Cardiac muscle cell (in vitro differentiated cells and primary cell): Measurements from ENCODE around the gene LNP1. TPM values are rescaled to one million over a fixed set of nuclear protein-coding genes. Genes with fewer than 3 reads are reported as not detected.

Experiments used
- DNase-seq, 2 donors: peaks; one replicate each; pipeline versions ENCODE4 v3.0.0 to v3.0.0-alpha.2; 2010 to 2017; ENCODE audit warnings: low read depth in 1 of 2, low spot score in 1 of 2
- H3K27ac ChIP-seq: fragments of 200-600 bp; sonication (generic); 2 replicates; pipeline ENCODE4 v1.5.1; 2016
- H3K27me3 ChIP-seq: fragments of 200-600 bp; sonication (generic); 2 replicates; pipeline ENCODE4 v1.6.0; 2016; ENCODE audit warnings: control low read depth
- H3K36me3 ChIP-seq: fragments of 200-600 bp; sonication (generic); 2 replicates; pipeline ENCODE4 v1.5.1; 2016; ENCODE audit warnings: control low read depth
- H3K4me1 ChIP-seq: fragments of 200-600 bp; sonication (generic); 2 replicates; pipeline ENCODE4 v1.8.1; 2017; ENCODE audit warnings: low read depth, mild to moderate bottlenecking, mixed run types
- H3K4me3 ChIP-seq: fragments of 200-600 bp; sonication (generic); 2 replicates; pipeline ENCODE4 v1.5.1; 2016; ENCODE audit warnings: mild to moderate bottlenecking
- H3K9me3 ChIP-seq: fragments of 200-600 bp; sonication (generic); 2 replicates; pipeline ENCODE4 v1.5.1; 2017; ENCODE audit warnings: low read depth, mild to moderate bottlenecking, control low read depth
- polyA plus RNA-seq: library from polyadenylated mRNA; unstranded; fragments of >200 nt; fragmentation: Nextera tagmentation; extraction: Ambion mirVana; gene quantifications from 2 replicates; pipeline ENCODE4 v1.2.1, GENCODE V29; 2016
- total RNA-seq: library from RNA; depleted of rRNA; stranded (reverse); fragments of >200 nt; gene quantifications from 2 replicates; pipeline ENCODE4 v1.2.3, GENCODE V29; 2016
- TF ChIP-seq, protein P1 (sequence below): IDR thresholded peaks from 2 replicates; pipeline ENCODE4 v1.5.1; 2012; ENCODE audit warnings: low read depth, mild to moderate bottlenecking, low read length

LNP1 gene
- total and polyA plus RNA-seq, 2 experiments from 2014 or later: 18.3 to 23.1 TPM

DNA sequence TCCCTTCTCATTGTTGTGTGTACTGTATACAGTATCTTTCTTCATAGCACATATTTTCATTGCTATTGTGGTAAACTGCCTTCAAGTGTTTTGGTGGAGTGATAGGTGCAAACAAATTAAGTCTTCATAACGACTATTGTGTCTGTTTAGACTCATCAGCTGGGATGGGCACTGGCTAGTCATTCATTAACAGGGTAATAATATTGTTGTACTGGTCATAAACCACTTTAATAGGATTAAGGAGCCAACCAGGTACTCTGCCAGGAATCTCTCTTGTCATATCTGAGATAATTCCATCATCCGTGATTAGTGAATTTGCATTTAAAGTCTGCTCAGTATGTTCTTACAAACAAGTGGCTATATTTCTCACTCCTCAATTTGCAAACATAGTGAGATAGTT, 80.8 kb downstream of the LNP1 start:
- Histone ChIP-seq H3K27me3 (no peaks in the 10 kb centered on the region), H3K4me1 (no peaks in the 10 kb centered on the region), H3K4me3 (no peak overlapping the region), H3K9me3 (no peaks in the 10 kb centered on the region), H3K27ac (no peak overlapping the region), H3K36me3 (no peaks in the 10 kb centered on the region)
- no peak for DNase-seq
- TF ChIP-seq, protein P1, sequence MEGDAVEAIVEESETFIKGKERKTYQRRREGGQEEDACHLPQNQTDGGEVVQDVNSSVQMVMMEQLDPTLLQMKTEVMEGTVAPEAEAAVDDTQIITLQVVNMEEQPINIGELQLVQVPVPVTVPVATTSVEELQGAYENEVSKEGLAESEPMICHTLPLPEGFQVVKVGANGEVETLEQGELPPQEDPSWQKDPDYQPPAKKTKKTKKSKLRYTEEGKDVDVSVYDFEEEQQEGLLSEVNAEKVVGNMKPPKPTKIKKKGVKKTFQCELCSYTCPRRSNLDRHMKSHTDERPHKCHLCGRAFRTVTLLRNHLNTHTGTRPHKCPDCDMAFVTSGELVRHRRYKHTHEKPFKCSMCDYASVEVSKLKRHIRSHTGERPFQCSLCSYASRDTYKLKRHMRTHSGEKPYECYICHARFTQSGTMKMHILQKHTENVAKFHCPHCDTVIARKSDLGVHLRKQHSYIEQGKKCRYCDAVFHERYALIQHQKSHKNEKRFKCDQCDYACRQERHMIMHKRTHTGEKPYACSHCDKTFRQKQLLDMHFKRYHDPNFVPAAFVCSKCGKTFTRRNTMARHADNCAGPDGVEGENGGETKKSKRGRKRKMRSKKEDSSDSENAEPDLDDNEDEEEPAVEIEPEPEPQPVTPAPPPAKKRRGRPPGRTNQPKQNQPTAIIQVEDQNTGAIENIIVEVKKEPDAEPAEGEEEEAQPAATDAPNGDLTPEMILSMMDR: no peak

DNA sequence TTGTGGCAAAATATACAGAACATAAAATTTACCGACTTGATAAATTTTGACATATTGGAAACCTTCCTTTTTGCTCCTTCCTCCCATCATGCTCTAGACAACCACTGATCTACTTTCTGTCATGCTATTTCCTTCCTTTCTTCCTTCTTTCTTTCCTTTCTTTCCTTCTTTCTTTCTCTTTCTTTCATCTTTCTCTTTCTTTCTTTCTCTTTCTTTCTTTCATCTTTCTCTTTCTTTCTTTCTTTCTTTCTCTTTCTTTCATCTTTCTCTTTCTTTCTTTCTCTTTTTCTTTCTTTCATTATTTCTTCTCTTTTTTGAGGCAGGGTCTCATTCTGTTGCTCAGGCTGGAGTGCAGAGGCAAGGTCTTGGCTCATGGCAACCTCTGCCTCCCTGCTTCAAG, 82.2 kb downstream of the LNP1 start:
- Histone ChIP-seq H3K4me3 (no peak overlapping the region), H3K27me3 (no peaks in the 10 kb centered on the region), H3K9me3 (no peaks in the 10 kb centered on the region), H3K27ac (no peak overlapping the region), H3K4me1 (no peaks in the 10 kb centered on the region), H3K36me3 (no peaks in the 10 kb centered on the region)
- no peak for DNase-seq
- TF ChIP-seq, protein P1: no peak

DNA sequence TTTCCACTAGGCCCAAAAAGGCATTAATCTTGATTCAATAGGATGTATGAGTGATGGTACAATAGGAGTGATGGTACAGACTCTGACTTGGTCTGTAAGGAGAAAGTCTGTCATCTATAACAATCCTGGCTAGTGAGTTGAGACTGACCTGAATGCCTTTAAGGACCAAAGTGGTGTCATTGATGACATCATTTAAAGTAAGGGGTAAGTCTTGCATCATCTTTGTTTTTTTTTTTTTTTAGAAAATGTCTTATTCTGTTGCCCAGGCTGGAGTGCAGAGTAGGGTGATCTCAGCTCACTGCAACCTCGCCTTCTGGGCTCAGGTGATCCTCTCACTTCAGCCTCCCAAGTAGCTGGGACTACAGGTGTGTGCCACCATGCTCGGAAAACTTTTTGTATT, 85.5 kb downstream of the LNP1 start:
- DNase-seq: no peak
- Histone ChIP-seq H3K4me3 (no peak overlapping the region), H3K27me3 (no peaks in the 10 kb centered on the region), H3K27ac (no peak overlapping the region), H3K4me1 (no peaks in the 10 kb centered on the region), H3K9me3 (no peaks in the 10 kb centered on the region), H3K36me3 (no peaks in the 10 kb centered on the region)
- TF ChIP-seq, protein P1: no peak

DNA sequence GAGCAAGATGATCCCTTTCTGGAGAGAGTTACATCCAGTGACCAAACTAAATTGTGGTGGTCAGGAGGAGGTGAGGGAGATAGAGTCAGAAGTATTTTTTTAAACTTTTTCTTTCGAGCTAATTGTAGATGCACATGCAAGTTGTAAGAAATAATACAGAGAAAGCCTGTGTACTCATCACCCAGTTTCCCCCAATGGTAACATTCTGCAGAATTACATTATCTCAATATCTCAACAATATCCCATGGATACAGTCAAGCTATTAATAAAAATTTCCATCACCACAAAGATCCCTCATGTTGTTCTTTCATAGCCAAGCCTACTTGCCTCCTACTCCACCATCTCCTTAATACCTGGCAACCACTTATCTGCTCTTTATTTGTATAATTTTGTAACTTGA, 87.8 kb downstream of the LNP1 start:
- H3K9me3 ChIP-seq: no peaks in the 10 kb centered on the region
- H3K36me3 ChIP-seq: no peaks in the 10 kb centered on the region
- H3K27ac ChIP-seq: no peak overlapping the region
- no peaks in the 10 kb centered on the region for H3K27me3 ChIP-seq
- TF ChIP-seq, protein P1: no peak
- H3K4me3 ChIP-seq: no peak overlapping the region
- DNase-seq: no peak
- H3K4me1 ChIP-seq: no peaks in the 10 kb centered on the region

DNA sequence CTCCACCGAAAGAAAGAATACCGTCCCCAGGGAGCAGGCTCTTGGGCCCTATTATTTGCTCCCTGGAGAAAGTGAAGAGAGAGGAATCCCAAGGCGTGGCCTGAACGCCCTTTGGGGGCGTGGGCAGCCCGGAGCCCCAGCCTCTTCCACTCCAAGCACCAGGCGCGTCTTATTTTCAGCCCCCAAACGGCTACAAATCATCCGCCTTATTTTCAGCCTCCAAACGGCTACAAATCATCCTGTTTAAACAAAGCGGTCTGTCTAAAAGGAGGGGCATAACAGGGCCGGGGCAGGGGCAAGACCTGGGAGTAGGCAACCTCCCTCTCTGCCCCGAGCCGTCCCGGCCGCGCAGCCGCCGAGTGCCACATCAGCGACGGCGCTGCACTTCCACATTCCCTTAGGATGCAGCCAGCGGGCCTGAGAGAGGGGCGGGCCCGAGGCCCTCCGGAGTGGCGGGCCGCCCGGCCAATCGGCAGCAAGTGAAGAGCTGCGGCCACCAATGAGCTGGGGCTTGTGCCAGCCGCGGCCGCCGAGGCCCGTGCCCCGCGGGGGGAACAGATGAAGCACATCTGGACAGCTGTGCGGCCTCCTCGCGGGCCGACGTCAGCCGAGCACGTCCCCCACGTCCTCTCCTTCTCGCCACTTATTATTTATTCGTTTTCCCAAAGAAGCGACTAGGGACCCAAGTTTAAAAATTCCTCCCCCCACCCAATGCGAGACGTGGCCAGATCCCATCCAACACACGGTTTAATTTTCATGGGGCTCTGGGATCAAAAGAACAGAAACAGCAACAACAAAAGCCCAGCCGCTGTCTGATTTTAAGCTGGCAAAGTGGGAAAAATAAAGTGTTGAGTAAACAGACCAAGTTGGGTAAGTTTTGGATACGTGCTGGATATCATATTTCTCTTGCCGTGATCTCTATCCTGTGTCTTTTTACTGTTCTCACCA, 91.0 kb downstream of the LNP1 start, which contains the start of gene TMEM45A:
TMEM45A (plus strand) TSS at position 561 of the 948 bp plus-strand sequence. CDS start 62,593 bp downstream, outside the sequence.
- DNase-seq: peak; percentile 96 to 98
- H3K9me3 ChIP-seq: no peaks in the 10 kb centered on the region
- no peaks in the 10 kb centered on the region for H3K27me3 ChIP-seq
- TF ChIP-seq, protein P1: no peak
- peak within 1 kb of the TSS; percentile 85 for H3K27ac ChIP-seq
- no peaks in the 10 kb centered on the region for H3K4me1 ChIP-seq
- peak within 1 kb of the TSS; percentile 43 for H3K4me3 ChIP-seq
- no peaks in the 10 kb centered on the region for H3K36me3 ChIP-seq
